Stimulated activated naive CD8-positive, alpha-beta T cell treated with anti-CD3 and anti-CD28 coated beads, Interleukin-15, Interleukin-2, amounts not matched to agents 100 U/mL and 50 U/mL, for 24 hours (primary cell): ENCODE results near the gene RIPPLY2.
"Not testable (repeated sequence)": the region's sequence is repeated elsewhere in the genome, so short reads cannot be mapped to it uniquely, and the experiment has no call there.

Experiments
- ATAC-seq: fragments of 150-1000 bp; cut with Tn5 transposase; one replicate; pipeline ENCODE4 v1.10.0; 2021
- DNase-seq: peaks from one replicate; pipeline ENCODE4 v3.0.0; 2021

RIPPLY2 gene, protein sequence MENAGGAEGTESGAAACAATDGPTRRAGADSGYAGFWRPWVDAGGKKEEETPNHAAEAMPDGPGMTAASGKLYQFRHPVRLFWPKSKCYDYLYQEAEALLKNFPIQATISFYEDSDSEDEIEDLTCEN

DNA sequence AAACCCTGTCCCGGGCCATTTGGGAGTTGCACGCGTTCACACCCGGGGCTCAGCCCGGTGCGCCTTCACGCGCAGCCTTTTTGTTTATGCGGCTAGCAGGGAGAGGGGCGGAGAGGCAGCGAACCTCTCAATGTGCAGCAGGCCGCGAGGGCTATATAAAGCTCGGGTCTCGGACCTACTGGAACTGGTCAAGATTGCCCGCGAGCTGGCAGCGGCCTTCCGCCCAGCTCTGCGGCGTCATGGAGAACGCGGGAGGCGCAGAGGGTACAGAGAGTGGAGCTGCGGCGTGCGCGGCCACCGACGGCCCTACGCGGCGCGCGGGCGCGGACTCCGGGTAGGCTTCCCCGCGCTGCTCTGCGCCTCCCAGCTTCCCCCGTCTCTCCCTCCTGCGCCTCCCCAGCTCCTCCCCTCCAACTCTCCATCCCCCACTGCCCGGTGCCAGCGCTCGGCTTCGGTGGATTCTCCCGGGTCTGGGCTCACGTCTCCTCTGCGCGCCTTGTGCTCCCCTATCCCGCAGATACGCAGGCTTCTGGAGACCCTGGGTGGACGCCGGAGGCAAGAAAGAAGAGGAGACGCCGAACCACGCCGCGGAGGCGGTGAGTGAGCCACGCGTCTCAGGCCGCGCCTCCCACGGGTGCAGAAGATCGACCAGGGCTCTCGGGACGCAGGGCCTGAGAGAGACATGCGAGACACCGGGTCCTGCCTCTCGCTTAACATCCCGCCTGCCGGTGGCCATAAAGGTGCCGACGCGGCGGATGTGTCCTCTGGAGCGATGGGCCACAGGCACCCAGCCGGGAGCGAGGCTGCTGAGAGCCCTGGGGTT is at the start of gene RIPPLY2:
Gene RIPPLY2, plus strand, starts transcription at position 183 of the 823 bp plus-strand sequence. Its CDS starts 57 bp downstream, at position 240.
- peak; percentile 11 for DNase-seq
- ATAC-seq, result peak; percentile 82

DNA sequence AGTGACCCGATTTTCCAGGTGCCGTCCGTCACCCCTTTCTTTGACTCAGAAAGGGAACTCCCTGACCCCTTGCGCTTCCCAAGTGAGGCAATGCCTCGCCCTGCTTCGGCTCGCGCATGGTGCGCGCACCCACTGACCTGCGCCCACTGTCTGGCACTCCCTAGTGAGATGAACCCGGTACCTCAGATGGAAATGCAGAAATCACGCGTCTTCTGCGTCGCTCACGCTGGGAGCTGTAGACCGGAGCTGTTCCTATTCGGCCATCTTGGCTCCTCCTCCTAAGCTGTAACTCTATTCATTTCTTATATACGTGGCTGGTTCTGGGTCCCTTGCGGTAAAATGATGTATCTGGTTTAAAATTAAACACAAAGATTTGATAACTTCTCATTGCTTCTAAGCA is 49.7 kb upstream of the RIPPLY2 start:
- not testable (repeated sequence) for ATAC-seq, DNase-seq

DNA sequence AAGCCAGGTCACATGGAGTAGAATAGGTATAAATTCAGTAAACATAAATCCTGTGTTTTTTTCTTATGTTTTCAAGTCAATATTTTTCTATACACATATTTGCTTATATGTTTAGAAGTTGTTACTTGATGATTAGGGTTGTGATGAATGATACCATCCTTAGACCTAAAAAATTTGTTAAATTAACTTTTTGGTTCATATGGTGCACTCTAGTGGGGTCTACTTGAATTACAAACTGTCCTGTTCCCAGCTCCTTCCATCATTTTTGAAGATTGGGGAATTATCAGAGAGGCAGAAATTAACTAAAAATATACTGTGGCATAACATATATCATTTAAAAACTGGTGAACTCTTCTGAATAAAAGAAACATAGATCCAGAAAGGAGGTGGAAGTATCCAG is 48.3 kb upstream of the RIPPLY2 start:
- ATAC-seq (no peak), DNase-seq (no peak)

DNA sequence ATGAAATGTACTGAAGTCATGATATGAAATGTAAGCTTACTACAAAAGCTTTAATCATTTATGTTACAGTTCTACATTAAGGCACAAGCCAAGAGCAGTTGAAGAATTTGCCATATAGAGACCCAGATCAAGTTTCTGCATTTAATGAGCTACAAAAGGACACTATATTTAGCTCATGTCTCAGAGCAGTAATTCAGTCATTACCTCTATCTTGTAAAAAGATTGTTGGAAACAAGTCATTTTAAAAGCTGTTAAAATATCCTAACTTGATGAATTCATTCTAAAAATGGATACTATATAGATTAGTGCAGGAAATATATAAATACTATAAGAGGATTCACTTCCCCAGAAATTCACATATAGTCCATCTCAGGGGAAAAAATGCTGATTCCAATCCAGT is 45.2 kb upstream of the RIPPLY2 start:
- DNase-seq, result no peak
- ATAC-seq, result no peak

DNA sequence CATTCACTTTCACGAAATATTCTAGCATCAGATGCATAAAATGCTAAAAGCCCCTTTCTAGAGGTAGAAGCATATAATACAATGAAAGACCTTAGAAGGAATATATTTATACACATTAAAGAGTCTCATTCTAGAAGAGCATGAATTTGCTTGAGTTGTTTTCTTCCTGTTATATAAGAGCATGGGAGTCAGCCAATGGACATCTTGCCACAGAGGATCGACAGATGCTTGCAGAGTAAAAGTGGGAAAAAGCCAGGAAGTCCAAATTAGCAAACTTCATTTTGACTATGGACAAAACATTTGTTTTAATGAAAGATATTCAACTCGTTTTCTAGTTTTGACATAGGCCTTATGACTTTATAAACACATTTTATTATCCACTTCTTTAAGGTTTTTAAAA is 44.2 kb upstream of the RIPPLY2 start:
- no peak for DNase-seq
- no peak for ATAC-seq

DNA sequence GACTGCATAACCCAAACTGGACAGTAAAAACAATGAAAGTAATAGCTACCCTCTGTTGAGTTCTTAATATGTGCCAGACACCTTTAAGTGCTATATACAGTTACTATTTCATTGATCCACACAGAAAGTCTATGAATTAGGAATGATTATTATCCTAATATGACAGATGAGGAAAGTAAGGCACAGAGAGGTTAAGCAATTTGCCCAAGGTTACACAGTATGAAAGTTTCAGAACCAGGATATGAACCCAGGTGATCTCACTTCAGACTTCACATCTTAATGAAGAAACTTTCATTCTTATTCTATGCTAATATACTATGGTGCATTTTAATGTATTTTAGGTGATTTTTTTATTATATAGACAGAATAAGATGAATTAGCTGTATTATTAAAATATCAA is 40.6 kb upstream of the RIPPLY2 start:
- no peak for ATAC-seq
- DNase-seq, result no peak

DNA sequence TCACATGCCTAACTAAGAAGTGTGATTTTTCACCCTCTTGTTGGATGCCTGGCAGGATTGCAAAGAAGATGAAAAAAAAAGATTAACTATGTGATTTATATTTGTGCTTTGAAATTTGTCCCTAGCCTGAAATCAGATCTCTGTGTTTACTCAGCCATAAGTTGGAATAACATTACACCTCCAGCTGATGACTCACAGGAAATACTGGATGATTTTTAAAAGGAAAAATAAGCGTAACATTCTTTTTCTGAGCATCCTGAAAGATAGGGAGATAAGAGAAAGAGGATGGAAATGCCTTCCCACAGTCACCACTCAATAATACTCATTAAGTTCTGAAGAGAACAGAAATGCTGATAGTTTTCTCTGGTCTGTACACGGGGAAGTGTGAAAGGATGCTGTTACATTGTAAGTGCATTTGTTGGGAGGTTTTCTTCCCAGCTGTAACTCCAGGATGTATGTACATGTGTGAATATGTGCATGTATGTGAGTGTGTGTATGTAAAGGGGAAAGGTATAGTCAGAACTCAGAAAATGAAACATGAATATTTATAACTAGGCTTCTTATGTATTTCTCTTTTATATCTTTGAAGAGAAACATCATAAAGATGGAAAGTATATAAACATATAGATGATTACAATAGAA is 37.4 kb upstream of the RIPPLY2 start:
- ATAC-seq (no peak), DNase-seq (no peak)

DNA sequence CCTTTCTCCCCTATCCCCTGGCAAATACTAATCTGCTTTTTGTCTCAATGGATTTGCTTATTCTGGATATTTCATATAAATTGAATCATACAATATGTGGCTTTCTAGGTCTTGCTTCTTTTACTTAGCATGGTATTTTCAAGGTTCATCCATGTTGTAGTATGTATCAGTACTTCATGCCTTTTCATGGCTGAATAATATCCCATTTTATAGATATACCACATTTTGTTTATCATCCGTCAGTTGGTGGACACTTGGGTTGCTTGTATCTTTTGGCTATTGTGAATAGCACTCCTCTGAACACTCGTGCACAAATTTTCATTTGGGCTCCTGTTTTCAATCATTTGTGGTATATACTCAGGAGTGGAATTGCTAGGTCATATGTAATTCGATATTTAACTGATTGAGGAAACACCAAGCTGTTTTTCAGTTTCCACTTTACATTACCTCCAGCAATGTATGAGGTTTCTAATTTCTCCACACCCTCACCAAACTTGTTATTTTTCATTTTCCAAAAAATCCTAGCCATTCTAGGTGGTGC is 30.5 kb upstream of the RIPPLY2 start:
- DNase-seq, result no peak
- no peak for ATAC-seq

DNA sequence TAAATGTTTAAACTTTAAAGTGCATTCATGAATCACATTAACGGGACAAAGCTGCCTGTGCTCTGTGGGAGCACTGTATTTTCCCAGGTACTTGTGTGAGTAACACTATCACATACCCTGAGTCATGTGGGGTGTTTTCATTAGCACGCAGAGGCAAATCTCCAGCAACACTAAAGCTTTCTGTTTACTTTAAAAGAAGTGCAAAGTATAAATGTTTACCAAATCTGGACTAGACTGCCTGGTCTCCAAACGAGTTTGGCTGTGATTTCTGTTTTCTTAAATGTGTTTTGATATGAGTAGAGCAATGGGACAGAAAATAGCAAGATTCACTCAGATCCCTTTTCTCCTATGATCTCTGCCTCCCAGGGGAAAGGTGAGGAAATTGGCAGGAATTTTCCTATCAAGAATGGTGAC is 28.8 kb upstream of the RIPPLY2 start:
- ATAC-seq (no peak), DNase-seq (no peak)

DNA sequence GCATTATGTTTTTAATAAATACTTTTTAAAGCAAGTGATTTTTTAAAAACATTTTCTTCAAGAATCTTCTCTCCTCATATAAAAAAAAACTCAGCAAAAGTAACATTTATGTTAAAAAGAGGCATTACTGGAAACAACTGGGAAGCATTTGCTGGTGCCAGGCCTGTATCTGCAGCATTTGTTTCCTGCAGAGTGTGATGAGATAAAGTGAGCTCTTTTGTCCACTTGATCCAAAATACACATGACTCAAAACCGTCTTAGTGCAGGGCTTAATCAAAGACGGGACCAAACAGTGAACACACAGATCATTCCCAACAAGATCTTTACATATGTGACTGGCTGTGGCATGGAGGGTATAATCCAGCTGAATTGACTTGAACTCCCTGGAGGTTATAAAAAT is 28.3 kb upstream of the RIPPLY2 start:
- ATAC-seq, result no peak
- DNase-seq, result no peak

DNA sequence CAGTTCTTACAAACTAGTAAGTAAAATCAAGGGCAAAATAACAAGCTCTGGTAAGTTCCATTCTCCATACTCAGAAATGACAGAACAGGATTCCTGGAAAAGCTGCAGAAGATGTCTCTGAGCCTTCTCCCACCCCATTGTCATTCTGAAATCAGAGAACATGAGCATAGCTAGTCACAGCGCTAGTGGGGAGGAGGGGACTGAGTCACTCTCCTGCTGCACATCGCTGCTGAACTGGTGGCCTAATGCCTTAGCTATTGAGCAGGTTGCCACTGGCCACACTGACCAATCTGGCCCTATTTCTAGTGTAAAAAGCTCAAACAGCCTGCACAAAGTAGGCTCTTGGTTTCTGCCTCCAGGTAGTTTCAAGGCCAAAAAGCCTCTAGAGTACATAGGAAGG is 26.1 kb upstream of the RIPPLY2 start:
- ATAC-seq (no peak), DNase-seq (no peak)

DNA sequence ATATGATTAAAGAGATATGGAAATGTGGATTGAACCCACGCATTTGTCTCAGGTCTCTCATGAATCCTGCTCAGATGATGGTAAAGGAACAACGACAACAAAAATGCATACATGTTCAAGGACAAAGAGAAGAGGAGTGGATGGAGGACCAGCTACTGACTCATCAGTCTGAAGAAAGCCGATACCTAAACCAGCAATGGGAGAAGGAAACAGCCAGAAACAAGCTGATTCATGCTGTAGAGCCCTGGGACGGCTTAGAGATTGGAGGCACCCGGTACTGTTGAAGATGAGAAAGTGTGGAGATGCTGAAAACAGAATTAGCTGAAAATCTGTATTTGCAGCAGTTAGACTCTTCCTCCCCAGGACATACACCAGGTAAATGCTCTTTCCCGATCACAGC is 14.4 kb upstream of the RIPPLY2 start:
- ATAC-seq (no peak), DNase-seq (no peak)

DNA sequence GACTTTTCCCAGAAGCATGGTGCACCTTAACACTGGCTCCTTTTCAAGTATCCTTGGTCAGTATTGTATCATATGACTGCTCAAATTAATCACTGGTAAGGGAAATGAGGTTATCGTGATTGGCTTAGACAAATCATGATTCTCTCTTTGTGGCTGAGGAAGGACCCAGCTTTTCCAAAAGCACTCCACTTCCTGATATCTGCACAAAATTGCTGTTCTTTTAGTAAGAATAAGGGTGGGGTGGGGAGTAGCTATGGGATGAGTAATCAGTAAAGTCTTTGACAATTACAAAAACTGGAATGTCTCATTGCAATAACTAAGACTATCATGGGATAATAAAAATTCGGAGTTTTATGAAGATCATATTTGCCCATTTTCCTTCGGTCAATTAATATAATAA is 9.0 kb upstream of the RIPPLY2 start:
- ATAC-seq (no peak), DNase-seq (no peak)

DNA sequence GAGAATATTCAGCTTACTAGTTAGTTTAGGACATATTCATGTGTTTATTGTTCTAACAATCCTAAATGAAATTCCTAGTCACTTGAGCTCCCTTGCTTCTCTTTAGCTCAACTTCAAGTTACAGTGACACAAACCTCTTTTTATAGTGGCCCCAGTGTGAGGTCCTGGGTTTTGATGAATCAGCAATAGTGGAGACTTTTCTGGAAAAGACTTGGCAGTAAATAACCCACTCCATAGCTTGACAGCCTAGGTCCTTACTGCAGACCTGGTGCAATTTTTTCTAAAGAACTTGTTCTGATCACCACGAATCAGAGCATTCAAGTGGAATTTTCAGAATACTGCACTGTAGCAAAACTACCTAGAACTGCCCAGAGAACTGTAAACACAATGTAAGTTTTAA is 6.9 kb upstream of the RIPPLY2 start:
- ATAC-seq (no peak), DNase-seq (no peak)

DNA sequence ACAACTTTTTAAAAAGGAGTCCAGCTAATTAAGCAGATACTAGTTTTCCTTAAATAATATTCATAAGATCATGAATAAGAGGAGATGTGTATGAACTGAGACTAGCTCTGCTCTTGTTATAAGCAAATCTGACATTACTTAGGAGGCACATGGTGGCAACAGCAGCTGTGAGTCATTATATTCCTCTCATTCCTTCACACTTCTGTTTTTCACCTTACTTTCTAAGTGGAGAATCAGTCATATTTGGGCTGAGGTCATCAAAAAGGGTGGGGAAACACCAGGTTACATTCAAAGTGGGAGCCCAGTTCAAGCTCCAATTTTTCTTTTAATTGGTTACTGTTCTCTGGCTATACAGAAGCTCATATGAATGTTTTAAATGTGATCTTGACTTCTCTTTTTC is 6.0 kb upstream of the RIPPLY2 start:
- DNase-seq, result no peak
- no peak for ATAC-seq

DNA sequence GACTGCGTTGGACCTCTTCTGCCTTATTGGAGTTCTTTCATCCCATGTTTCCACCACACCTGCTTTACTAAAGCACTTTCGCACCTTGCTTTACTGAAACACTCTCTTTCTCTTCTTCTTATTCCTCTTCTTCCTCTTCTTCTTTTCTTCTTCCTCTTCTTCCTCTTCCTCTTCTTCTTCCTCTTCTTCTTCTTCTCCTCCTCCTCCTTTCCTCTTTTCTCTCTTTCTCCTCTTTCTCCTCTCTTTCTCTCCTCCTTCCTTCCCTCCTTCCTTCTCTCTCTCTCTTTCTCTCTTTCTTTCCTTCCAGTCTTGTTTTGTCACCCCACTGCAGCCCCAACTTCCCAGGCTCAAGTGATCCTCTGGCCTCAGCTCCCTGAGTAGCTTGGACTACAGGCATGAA is 4.0 kb upstream of the RIPPLY2 start:
- ATAC-seq (no peak), DNase-seq (no peak)

DNA sequence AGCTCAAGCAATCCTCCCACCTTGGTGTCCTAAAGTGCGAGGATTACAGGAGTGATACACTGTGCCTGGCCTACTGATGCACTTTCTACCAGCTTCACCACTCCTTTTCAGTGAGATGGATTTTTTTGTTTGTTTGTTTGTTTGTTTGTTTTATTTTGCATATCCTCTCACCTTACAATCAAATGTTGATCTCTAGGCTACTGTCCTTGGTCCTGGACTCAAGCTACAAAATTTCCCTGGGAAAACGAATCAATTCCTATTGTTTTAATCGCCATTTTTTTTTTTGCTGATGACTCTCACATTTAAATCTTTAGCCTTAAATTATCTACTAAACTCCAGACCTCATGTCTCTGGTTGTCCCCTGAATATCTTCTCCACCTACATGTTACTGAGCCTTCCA is 3.5 kb upstream of the RIPPLY2 start:
- ATAC-seq, result no peak
- no peak for DNase-seq

DNA sequence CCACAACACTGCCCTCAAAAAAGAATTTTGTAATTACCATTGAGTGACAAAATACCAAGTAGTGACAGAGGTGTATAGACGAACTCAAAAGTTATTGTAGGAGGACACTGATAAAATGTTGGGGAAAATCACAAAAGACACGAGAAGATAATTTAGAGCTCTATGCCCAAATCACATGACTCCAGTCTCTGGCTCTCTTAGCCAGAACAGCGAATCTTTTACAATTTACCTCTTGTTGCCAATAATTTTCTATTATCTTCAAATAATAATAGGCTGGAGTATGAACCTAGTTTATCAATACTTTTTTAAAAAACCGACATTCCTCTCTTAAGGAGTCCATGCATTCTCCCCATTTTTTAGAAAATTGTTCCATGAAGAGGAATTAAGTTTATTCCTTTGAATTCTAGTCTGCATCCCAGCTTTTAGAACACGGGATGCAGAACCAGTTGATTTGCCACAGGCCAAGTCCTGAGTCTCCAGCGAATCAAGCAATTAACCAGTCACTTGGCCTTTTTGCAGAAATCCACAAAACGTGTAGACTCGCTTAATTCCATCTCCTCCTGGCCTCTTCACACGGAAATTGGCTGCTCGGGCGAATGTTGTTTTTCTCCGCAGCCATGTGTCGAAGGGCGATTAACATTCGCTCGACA is 507 bp upstream of the RIPPLY2 start:
- DNase-seq (no peak), ATAC-seq (no peak)

DNA sequence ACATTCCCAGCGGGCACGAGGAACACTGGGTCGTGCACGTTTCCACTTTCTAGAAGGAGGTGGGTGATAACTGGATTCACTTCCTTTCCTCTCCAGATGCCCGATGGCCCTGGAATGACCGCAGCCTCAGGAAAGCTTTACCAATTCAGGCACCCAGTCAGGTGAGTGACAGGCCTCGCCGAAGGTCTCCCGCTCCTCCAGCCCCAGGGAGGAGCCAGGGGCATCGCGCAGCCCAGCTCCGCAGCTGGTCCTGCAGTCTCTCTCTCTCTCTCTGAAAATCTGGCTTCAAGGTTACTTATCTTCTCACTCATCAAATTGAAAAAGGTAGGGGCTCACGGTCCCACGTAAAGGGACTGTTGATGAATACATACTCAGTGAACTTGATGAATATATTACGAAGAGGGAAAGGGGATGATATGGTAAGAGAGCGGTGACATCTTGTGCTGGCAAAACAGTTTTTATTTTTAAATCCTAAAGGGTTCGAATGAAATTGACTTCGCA is 891 bp downstream of the RIPPLY2 start:
- no peak for ATAC-seq

DNA sequence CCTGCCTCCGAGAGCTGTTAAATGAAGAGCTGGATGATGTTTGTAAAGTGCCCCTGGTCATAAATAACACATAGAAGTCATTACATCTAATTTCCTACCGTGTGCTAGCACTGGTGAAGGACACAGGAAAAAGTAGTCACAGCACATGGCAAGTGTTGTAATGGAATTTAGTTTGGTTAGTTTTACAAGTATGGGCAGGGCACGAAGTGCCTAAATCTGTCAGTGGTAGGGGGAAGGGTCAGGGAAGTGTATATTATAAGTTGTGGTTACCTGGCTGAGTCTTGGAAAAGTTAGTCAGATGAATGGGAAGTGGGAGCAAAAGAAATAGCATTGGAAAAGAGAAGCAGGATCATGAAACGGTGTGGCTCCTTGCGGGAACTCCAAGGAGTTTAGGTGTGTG is 1.6 kb downstream of the RIPPLY2 start:
- DNase-seq (no peak), ATAC-seq (no peak)

More for the DNA sequence above, 891 bp downstream of the RIPPLY2 start:
- DNase-seq, result no peak

DNA sequence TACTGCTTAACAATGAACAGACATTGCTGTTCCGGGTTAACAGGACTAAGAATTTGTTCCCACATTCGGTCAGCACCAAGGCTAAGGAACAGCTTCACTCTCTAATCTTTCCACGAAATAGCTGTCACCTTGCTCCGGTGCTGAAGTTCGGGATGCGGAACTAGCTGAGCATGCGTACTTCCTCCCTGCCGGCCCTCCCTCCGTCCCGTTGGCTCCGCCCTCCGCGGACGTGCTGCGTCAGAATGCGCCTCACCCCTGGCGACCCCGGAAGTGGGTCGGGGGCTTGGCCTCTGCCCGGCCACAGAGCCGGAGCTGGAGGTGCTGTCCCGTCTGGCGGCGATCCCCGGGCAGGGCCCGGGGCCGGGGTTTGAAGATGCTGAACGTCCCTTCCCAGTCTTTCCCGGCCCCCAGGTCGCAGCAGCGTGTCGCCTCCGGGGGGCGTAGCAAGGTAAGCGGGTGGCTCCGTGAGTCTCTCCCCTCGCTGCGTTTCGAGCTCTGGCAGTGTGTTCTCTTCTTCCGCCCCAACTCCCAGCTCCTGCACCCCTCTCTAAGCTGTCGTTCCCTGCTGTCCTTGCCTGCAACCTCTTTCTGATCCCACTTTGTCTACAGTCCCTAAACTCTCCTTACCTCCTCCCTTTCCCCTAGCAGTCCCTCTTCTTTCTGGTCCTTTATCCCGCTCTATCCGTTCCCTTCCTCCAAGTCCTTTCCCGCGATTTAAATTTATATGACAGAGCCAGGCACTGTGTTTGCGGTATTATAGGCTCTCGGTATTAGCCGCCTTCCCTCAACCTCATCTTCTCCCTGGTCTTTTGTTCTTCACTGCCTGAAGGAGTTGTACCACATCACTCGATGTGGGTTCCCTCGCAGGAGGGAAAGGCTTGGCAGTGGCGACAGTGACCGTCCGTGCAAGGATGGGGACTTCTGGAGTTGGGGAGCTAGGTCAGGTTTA is 6.5 kb downstream of the RIPPLY2 start, which contains the start of gene CYB5R4:
Gene CYB5R4, plus strand, starts transcription at position 280 of the 949 bp plus-strand sequence. Its CDS starts 94 bp downstream, at position 374.
- DNase-seq, result peak; percentile 95
- peak; percentile 98 for ATAC-seq
